Liver (tissue), 9 donors: ENCODE data around the gene FBN2. TPM values are rescaled to one million over a fixed set of nuclear protein-coding genes. Genes with fewer than 3 reads are reported as not detected.

ENCODE experiments used
- DNase-seq: peaks from one replicate; pipeline ENCODE4 v3.0.0-alpha.2; 2017; ENCODE audit warnings: low spot score
- H3K27ac ChIP-seq, 2 donors: one replicate each; pipeline ENCODE4 v1.7.0; 2013; ENCODE audit warnings: inconsistent platforms in 2 of 2, low read length in 2 of 2, control low read depth in 1 of 2, low read depth in 1 of 2, mild to moderate bottlenecking in 1 of 2
- H3K27me3 ChIP-seq, 4 donors: one replicate each; pipeline versions ENCODE4 v1.6.1 to v1.7.0; 2013; ENCODE audit warnings: low read length in 3 of 4, inconsistent platforms in 1 of 4, mild to moderate bottlenecking in 1 of 4, moderate library complexity in 1 of 4; ENCODE audit not compliant: control insufficient read depth in 4 of 4, insufficient read depth in 4 of 4
- H3K36me3 ChIP-seq, 4 donors: one replicate each; pipeline versions ENCODE4 v1.6.1 to v1.7.0; 2013; ENCODE audit warnings: low read length in 3 of 4, mild to moderate bottlenecking in 3 of 4, low read depth in 1 of 4, moderate library complexity in 1 of 4; ENCODE audit not compliant: control insufficient read depth in 4 of 4, insufficient read depth in 3 of 4
- H3K4me1 ChIP-seq, 4 donors: one replicate each; pipeline versions ENCODE4 v1.6.1 to v1.7.0; 2013; ENCODE audit warnings: low read length in 3 of 4, mild to moderate bottlenecking in 3 of 4, moderate library complexity in 1 of 4; ENCODE audit not compliant: control insufficient read depth in 4 of 4, insufficient read depth in 4 of 4
- H3K4me3 ChIP-seq, 3 donors: one replicate each; pipeline versions ENCODE4 v1.6.1 to v1.7.0; 2013; ENCODE audit warnings: low read length in 3 of 3, control low read depth in 1 of 3, low read depth in 1 of 3, mild to moderate bottlenecking in 1 of 3
- H3K9ac ChIP-seq, 2 donors: one replicate each; pipeline ENCODE4 v1.7.0; 2013; ENCODE audit warnings: low read length in 2 of 2, mild to moderate bottlenecking in 2 of 2, moderate library complexity in 2 of 2, control low read depth in 1 of 2, low read depth in 1 of 2
- H3K9me3 ChIP-seq, 4 donors: one replicate each; pipeline versions ENCODE4 v1.6.1 to v1.7.0; 2013; ENCODE audit warnings: low read length in 3 of 4; ENCODE audit not compliant: control insufficient read depth in 4 of 4
- EGR1 ChIP-seq, 2 donors: IDR thresholded peaks; 2 replicates each; pipeline ENCODE4 v1.6.1; 2016 to 2018; ENCODE audit warnings: antibody characterized with exemption in 2 of 2, low read depth in 2 of 2
- FOXA1 ChIP-seq: IDR thresholded peaks from 2 replicates; pipeline ENCODE4 v1.6.1; 2016; ENCODE audit warnings: antibody characterized with exemption
- FOXA2 ChIP-seq: IDR thresholded peaks from 2 replicates; pipeline ENCODE4 v1.6.1; 2016; ENCODE audit warnings: antibody characterized with exemption
- HNF4A ChIP-seq, 2 donors: conservative IDR thresholded peaks; 2 replicates each; pipeline ENCODE4 v1.6.1; 2016; ENCODE audit warnings: antibody characterized with exemption in 2 of 2, mild to moderate bottlenecking in 2 of 2
- HNF4G ChIP-seq: IDR thresholded peaks from 2 replicates; pipeline ENCODE4 v1.6.1; 2016; ENCODE audit warnings: antibody characterized with exemption
- JUND ChIP-seq, 2 donors: IDR thresholded peaks; 2 replicates each; pipeline ENCODE4 v1.6.1; 2016; ENCODE audit warnings: antibody characterized with exemption in 2 of 2
- NR2F2 ChIP-seq: IDR thresholded peaks from 2 replicates; pipeline ENCODE4 v1.6.1; 2016; ENCODE audit warnings: antibody characterized with exemption
- RAD21 ChIP-seq, 2 donors: IDR thresholded peaks; 2 replicates each; pipeline ENCODE4 v1.6.1; 2016; ENCODE audit warnings: antibody characterized with exemption in 2 of 2, mild to moderate bottlenecking in 2 of 2
- RXRA ChIP-seq, 2 donors: IDR thresholded peaks; 2 replicates each; pipeline ENCODE4 v1.6.1; 2017 to 2018; ENCODE audit warnings: antibody characterized with exemption in 2 of 2, mild to moderate bottlenecking in 1 of 2
- SP1 ChIP-seq: IDR thresholded peaks from 2 replicates; pipeline ENCODE4 v1.6.1; 2018; ENCODE audit warnings: antibody characterized with exemption, mild to moderate bottlenecking
- TAF1 ChIP-seq: conservative IDR thresholded peaks from 2 replicates; pipeline ENCODE4 v1.6.1; 2016; ENCODE audit warnings: antibody characterized with exemption, mild to moderate bottlenecking
- YY1 ChIP-seq: IDR thresholded peaks from 2 replicates; pipeline ENCODE4 v1.6.1; 2016; ENCODE audit warnings: antibody characterized with exemption, mild to moderate bottlenecking
- WGBS: extraction: QIAGEN DNeasy Blood & Tissue Kit; methylation state at CpG from one replicate; pipeline ENCODE4 v1.1.7; 2013; 5-methylcytosine and 5-hydroxymethylcytosine counted together
- polyA plus RNA-seq, 2 donors: library from polyadenylated mRNA; stranded (reverse) in 1 of 2; unstranded in 1 of 2; fragments of 200-250 nt in 1 of 2; fragments of >200 nt in 1 of 2; fragmentation: Nextera tagmentation in 1 of 2; extraction: Ambion mirVana in 1 of 2; gene quantifications; one replicate each; pipeline versions ENCODE4 v1.2.1 to v1.2.3, GENCODE V29; 2013 to 2015
- total RNA-seq, 2 donors: library from RNA; depleted of rRNA; stranded (reverse); fragments of >200 nt; gene quantifications; one replicate each; pipeline ENCODE4 v1.2.3, GENCODE V29; 2014
- TF ChIP-seq, protein P1 (sequence below): IDR thresholded peaks from 2 replicates; pipeline ENCODE4 v1.6.1; 2016; ENCODE audit warnings: antibody characterized with exemption
- TF ChIP-seq, protein P2 (sequence below): IDR thresholded peaks from 2 replicates; pipeline ENCODE4 v1.6.1; 2016; ENCODE audit warnings: antibody characterized with exemption, mild to moderate bottlenecking
- TF ChIP-seq, protein P3 (sequence below): IDR thresholded peaks from 2 replicates; pipeline ENCODE4 v1.6.1; 2016; ENCODE audit warnings: antibody characterized with exemption
- TF ChIP-seq, protein P4 (sequence below): IDR thresholded peaks from 2 replicates; pipeline ENCODE4 v1.6.1; 2016; ENCODE audit warnings: antibody characterized with exemption
- donor health status: healthy.
- donor health status: healthy.
- donor health status: healthy.
- donor health status: healthy.
- donor health status: healthy.

Gene FBN2
- total and polyA plus RNA-seq, 4 donors, result 0.08 to 4.1 (median 0.47) TPM

DNA sequence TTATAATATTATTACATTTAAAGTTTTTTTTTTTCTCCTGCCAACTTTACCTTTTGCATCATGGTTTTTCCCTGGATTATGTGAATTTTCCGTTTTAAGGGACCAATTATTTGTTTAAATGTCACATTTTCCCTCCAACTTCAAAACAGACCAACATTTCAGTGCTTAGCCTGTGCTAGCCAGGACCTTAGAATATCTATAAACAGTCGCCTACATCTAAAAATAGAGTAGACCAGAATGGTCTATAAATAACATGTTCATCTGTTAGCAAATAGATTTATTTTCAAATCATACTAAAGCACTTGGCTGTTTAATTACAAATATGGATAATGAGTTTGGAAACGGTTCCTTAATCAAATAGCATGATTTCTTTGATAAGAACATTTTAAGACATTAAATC, 192.0 kb downstream of the FBN2 start:
- TF ChIP-seq, protein P1, sequence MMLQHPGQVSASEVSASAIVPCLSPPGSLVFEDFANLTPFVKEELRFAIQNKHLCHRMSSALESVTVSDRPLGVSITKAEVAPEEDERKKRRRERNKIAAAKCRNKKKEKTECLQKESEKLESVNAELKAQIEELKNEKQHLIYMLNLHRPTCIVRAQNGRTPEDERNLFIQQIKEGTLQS, result no peak
- no peak for TF ChIP-seq TAF1
- no peak for TF ChIP-seq RXRA (IDR thresholded peaks at IDR 0.05)
- TF ChIP-seq FOXA2, result no peak
- no peak for TF ChIP-seq HNF4G
- no peaks in the 10 kb centered on the region for H3K4me1 ChIP-seq
- no peak for DNase-seq
- H3K4me3 ChIP-seq, result no peak overlapping the region
- H3K27me3 ChIP-seq, result peaks cover 0 to 5% (median 0%) of the 10 kb centered on the region in 4 donors
- 56% methylated on average over 3 of the region's 3 CpGs for WGBS
- H3K9me3 ChIP-seq, result no peaks in the 10 kb centered on the region
- H3K36me3 ChIP-seq, result no peaks in the 10 kb centered on the region
- no peak overlapping the region for H3K27ac ChIP-seq
- no peak overlapping the region for H3K9ac ChIP-seq

DNA sequence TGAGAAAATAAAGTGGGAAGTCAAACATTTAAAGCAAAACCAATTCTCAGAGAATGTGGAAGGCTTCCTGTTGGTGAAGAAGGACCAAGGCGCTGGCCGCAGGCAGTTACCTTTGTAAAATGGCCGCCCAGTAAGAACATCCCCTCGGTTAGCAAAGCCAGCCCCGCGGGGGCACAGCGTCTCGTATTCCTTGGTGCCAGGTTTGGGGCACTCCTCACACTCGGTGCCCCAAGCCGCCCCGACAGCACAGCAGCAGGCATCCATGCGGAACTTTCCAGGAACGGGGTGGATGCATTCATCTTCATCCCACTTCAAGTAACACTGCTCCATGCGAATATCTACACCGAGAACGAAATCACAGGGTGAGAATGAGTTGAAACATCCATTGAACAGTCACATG, 192.8 kb downstream of the FBN2 start:
- H3K36me3 ChIP-seq, result no peaks in the 10 kb centered on the region
- H3K9me3 ChIP-seq, result no peaks in the 10 kb centered on the region
- TF ChIP-seq RXRA (IDR thresholded peaks at IDR 0.05), result no peak
- no peak for TF ChIP-seq SP1
- TF ChIP-seq, protein P2, sequence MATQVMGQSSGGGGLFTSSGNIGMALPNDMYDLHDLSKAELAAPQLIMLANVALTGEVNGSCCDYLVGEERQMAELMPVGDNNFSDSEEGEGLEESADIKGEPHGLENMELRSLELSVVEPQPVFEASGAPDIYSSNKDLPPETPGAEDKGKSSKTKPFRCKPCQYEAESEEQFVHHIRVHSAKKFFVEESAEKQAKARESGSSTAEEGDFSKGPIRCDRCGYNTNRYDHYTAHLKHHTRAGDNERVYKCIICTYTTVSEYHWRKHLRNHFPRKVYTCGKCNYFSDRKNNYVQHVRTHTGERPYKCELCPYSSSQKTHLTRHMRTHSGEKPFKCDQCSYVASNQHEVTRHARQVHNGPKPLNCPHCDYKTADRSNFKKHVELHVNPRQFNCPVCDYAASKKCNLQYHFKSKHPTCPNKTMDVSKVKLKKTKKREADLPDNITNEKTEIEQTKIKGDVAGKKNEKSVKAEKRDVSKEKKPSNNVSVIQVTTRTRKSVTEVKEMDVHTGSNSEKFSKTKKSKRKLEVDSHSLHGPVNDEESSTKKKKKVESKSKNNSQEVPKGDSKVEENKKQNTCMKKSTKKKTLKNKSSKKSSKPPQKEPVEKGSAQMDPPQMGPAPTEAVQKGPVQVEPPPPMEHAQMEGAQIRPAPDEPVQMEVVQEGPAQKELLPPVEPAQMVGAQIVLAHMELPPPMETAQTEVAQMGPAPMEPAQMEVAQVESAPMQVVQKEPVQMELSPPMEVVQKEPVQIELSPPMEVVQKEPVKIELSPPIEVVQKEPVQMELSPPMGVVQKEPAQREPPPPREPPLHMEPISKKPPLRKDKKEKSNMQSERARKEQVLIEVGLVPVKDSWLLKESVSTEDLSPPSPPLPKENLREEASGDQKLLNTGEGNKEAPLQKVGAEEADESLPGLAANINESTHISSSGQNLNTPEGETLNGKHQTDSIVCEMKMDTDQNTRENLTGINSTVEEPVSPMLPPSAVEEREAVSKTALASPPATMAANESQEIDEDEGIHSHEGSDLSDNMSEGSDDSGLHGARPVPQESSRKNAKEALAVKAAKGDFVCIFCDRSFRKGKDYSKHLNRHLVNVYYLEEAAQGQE, result no peak
- TF ChIP-seq HNF4A (conservative IDR thresholded peaks at IDR 0.05), result no peak
- TF ChIP-seq RAD21 (IDR thresholded peaks at IDR 0.05), result no peak
- no peak for TF ChIP-seq HNF4G
- TF ChIP-seq, protein P3, sequence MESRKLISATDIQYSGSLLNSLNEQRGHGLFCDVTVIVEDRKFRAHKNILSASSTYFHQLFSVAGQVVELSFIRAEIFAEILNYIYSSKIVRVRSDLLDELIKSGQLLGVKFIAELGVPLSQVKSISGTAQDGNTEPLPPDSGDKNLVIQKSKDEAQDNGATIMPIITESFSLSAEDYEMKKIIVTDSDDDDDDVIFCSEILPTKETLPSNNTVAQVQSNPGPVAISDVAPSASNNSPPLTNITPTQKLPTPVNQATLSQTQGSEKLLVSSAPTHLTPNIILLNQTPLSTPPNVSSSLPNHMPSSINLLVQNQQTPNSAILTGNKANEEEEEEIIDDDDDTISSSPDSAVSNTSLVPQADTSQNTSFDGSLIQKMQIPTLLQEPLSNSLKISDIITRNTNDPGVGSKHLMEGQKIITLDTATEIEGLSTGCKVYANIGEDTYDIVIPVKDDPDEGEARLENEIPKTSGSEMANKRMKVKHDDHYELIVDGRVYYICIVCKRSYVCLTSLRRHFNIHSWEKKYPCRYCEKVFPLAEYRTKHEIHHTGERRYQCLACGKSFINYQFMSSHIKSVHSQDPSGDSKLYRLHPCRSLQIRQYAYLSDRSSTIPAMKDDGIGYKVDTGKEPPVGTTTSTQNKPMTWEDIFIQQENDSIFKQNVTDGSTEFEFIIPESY, result no peak
- TF ChIP-seq, protein P4, sequence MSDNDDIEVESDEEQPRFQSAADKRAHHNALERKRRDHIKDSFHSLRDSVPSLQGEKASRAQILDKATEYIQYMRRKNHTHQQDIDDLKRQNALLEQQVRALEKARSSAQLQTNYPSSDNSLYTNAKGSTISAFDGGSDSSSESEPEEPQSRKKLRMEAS, result no peak
- TF ChIP-seq YY1, result no peak
- H3K9ac ChIP-seq, result no peak overlapping the region
- 93% methylated on average over 16 of the region's 16 CpGs for WGBS
- DNase-seq, result no peak
- H3K4me3 ChIP-seq, result no peak overlapping the region
- H3K27me3 ChIP-seq, result peaks cover 0 to 5% (median 0%) of the 10 kb centered on the region in 4 donors
- no peaks in the 10 kb centered on the region for H3K4me1 ChIP-seq
- no peak overlapping the region for H3K27ac ChIP-seq

DNA sequence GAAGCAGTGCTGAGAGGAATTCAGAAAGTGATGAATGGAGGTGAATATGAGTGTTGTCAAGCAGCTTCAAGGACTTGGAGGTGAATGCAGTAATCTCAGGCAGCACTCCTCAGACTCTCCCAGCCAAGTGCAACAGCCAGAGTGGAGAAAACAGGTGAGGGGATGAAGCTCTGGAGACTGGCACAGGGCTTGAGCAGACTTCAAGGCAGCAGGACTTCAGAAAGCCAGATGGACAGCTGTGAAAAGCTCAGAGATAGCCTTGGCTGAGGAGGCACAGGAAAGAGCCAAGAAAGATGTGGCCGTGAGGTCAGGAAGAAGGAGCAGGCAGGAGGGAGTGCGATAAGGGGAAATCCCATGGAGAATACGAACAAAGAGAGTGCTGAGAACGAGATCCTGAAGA, 194.9 kb downstream of the FBN2 start:
- WGBS, result 65% methylated on average over 4 of the region's 4 CpGs
- Histone ChIP-seq H3K9ac (no peak overlapping the region), H3K36me3 (no peaks in the 10 kb centered on the region), H3K4me1 (no peaks in the 10 kb centered on the region), H3K27me3 (peaks cover 0 to 5% (median 0%) of the 10 kb centered on the region in 4 donors), H3K27ac (no peak overlapping the region), H3K4me3 (no peak overlapping the region), H3K9me3 (no peaks in the 10 kb centered on the region)
- DNase-seq, result no peak
- TF ChIP-seq HNF4G (no peak), EGR1 (IDR thresholded peaks at IDR 0.05; ENCODE audit: low read depth in 2 of 2) (no peak), YY1 (no peak), HNF4A (conservative IDR thresholded peaks at IDR 0.05) (no peak), JUND (IDR thresholded peaks at IDR 0.05) (no peak), RAD21 (IDR thresholded peaks at IDR 0.05) (no peak), SP1 (no peak), FOXA1 (no peak), NR2F2 (no peak), FOXA2 (no peak)
- TF ChIP-seq, protein P3, result no peak
- TF ChIP-seq, protein P1, result no peak
- TF ChIP-seq, protein P4, result no peak
